ENCODE results near the gene ERAS.

GRCh38 chrX:48831136-48831908 lies 5.0 kb downstream of the ERAS start:
- TF ChIP-seq, protein P1, sequence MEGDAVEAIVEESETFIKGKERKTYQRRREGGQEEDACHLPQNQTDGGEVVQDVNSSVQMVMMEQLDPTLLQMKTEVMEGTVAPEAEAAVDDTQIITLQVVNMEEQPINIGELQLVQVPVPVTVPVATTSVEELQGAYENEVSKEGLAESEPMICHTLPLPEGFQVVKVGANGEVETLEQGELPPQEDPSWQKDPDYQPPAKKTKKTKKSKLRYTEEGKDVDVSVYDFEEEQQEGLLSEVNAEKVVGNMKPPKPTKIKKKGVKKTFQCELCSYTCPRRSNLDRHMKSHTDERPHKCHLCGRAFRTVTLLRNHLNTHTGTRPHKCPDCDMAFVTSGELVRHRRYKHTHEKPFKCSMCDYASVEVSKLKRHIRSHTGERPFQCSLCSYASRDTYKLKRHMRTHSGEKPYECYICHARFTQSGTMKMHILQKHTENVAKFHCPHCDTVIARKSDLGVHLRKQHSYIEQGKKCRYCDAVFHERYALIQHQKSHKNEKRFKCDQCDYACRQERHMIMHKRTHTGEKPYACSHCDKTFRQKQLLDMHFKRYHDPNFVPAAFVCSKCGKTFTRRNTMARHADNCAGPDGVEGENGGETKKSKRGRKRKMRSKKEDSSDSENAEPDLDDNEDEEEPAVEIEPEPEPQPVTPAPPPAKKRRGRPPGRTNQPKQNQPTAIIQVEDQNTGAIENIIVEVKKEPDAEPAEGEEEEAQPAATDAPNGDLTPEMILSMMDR (IDR thresholded peaks at IDR 0.05 in 8 of 11, conservative IDR thresholded peaks at IDR 0.05 in 3 of 11): no peak
- no peak for TF ChIP-seq POLR2A (IDR thresholded peaks at IDR 0.05)
